ENCODE data around the gene PIGR. TPM values are rescaled to one million over a fixed set of nuclear protein-coding genes. Genes with fewer than 3 reads are reported as not detected.
A peak's percentile ranks its signal among the peaks of the same experiment; 100 is the strongest.

Gene PIGR
- total RNA-seq, 1 experiment from 2014 or later: not detected

DNA sequence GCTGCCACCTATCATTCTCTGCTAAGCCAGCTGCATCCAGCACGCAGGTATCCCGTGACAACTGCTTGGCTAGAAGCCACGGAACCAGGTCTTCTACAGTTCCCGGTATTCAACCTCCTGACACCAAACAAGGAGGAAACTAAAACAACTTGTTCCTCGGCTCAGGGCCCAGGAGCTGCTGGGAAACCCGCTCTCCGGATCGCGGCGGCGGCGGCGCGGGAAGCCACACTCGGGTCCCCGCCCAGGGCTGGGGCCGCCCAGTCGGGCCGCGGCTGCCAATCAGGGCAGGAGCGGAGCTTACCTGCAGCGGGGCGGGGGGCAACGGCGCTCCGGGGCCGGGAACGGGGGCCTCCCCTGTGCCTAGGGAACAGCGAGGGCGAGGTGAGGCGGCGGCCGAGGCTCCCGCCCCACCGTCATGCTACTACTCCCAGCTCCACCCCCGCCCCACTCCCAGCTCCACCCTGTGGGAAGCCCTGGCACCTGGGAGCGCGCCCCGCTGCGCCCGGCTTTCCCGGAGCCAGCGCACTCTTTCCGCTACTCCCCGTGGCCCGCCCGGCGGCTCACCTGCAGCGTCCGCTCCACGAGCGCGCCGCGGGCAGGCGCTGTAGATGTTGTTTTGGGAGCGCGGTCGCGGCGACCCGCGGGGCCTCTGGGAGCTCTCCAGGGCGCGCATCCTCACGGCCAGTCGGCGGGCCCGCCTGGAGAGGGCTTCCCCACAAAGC lies 36.9 kb downstream of the PIGR start:
- Histone ChIP-seq H3K27ac (ENCODE audit: insufficient read length, low read depth, low read length) (no peak overlapping the region), H3K79me1 (ENCODE audit: insufficient read depth, low read depth, low read length, poor library complexity, severe bottlenecking) (no peaks in the 10 kb centered on the region), H4K5ac (ENCODE audit: insufficient read length, low read depth, low read length) (no peak overlapping the region), H3K9me3 (ENCODE audit: control insufficient read depth, low read depth, low read length) (no peaks in the 10 kb centered on the region), H2BK20ac (ENCODE audit: low read depth, low read length, poor library complexity, severe bottlenecking) (no peak overlapping the region), H2AK5ac (ENCODE audit: insufficient read length, low read length) (no peak overlapping the region), H3T11ph (ENCODE audit: low read length) (no peak overlapping the region), H3K4ac (ENCODE audit: low read depth, low read length) (no peak overlapping the region), H3K56ac (ENCODE audit: insufficient read length, low read depth, low read length) (no peak overlapping the region), H2BK15ac (ENCODE audit: low read depth, low read length) (no peak overlapping the region), H2AFZ (ENCODE audit: low read length) (no peak overlapping the region), H3K23ac (ENCODE audit: insufficient read length, low read depth, low read length) (no peak overlapping the region), H3K18ac (ENCODE audit: insufficient read length, low read depth, low read length) (no peak overlapping the region), H2BK12ac (ENCODE audit: insufficient read length, low read depth, low read length) (no peak overlapping the region), H3K14ac (ENCODE audit: insufficient read depth, low read length) (no peak overlapping the region; the same call in 1 of the 2 replicates), H2BK5ac (ENCODE audit: insufficient read length, low read length) (no peak overlapping the region), H3K4me2 (ENCODE audit: insufficient read depth, insufficient read length, low read length) (peak overlapping the region; percentile 92), H4K20me1 (ENCODE audit: control insufficient read depth, insufficient read depth, insufficient read length) (no peaks in the 10 kb centered on the region), H3K27me3 (ENCODE audit: insufficient read depth, low read length) (peaks cover 11% of the 10 kb centered on the region; the same call in 1 of the 2 replicates), H4K8ac (replicated peaks; ENCODE audit: insufficient read length, low read depth, low read length) (no peak overlapping the region), H3K79me2 (ENCODE audit: insufficient read depth, low read length) (no peaks in the 10 kb centered on the region), H3K23me2 (ENCODE audit: insufficient read length, low read depth, low read length, poor library complexity, severe bottlenecking) (peaks cover 6% of the 10 kb centered on the region), H2BK120ac (ENCODE audit: low read depth, low read length, poor library complexity, severe bottlenecking) (no peak overlapping the region), H3K9ac (ENCODE audit: extremely low read depth, insufficient read length, low read length) (peak overlapping the region; percentile 33), H3K4me1 (ENCODE audit: insufficient read depth, low read length) (0 out of 2 replicates have a peak, but pooled peaks cover 3% of the 10 kb centered on the region), H4K91ac (ENCODE audit: insufficient read length, low read depth, low read length) (no peak overlapping the region)
- no CpG with 5 or more reads among the region's 69 CpGs for WGBS (ENCODE audit: extremely low coverage, insufficient read length, low lambda C conversion rate)
- H3K27me3 Mint-ChIP-seq (ENCODE audit: low read depth): peaks cover 69% of the 10 kb centered on the region
- TF ChIP-seq, protein P1, sequence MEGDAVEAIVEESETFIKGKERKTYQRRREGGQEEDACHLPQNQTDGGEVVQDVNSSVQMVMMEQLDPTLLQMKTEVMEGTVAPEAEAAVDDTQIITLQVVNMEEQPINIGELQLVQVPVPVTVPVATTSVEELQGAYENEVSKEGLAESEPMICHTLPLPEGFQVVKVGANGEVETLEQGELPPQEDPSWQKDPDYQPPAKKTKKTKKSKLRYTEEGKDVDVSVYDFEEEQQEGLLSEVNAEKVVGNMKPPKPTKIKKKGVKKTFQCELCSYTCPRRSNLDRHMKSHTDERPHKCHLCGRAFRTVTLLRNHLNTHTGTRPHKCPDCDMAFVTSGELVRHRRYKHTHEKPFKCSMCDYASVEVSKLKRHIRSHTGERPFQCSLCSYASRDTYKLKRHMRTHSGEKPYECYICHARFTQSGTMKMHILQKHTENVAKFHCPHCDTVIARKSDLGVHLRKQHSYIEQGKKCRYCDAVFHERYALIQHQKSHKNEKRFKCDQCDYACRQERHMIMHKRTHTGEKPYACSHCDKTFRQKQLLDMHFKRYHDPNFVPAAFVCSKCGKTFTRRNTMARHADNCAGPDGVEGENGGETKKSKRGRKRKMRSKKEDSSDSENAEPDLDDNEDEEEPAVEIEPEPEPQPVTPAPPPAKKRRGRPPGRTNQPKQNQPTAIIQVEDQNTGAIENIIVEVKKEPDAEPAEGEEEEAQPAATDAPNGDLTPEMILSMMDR (conservative IDR thresholded peaks at IDR 0.05): no peak
- H3K27ac Mint-ChIP-seq: peak overlapping the region in 1 of 3 experiments; percentile 72; a peak in 1 of 7 replicates
- H3K36me3 Mint-ChIP-seq (ENCODE audit: insufficient read depth in 1 of 3, low read depth in 3 of 3): no peaks in the 10 kb centered on the region; a peak in 1 of 7 replicates
- H3K4me1 Mint-ChIP-seq: peaks cover 5 to 20% of the 10 kb centered on the region in 2 experiments
- H3K4me3 Mint-ChIP-seq: peak overlapping the region; percentile 66 to 83
- H3K9me3 Mint-ChIP-seq: no peaks in the 10 kb centered on the region; a peak in 1 of 5 replicates
- DNase-seq: peak; percentile 80

Measured in H9 (cell line).